Ishikawa (cell line): ENCODE measurements around the gene ESPL1.

Experiments used
- CREB1 ChIP-seq: IDR thresholded peaks from 2 replicates; pipeline ENCODE4 v1.6.1; 2012; ENCODE audit warnings: low read depth
- EGR1 ChIP-seq: IDR thresholded peaks from 2 replicates; pipeline ENCODE4 v1.6.1; 2012
- EP300 ChIP-seq: IDR thresholded peaks from 2 replicates; pipeline ENCODE4 v1.6.1; 2012; ENCODE audit warnings: borderline replicate concordance
- RAD21 ChIP-seq: IDR thresholded peaks from 2 replicates; pipeline ENCODE4 v1.6.1; 2012; ENCODE audit warnings: low read depth
- TAF1 ChIP-seq: IDR thresholded peaks from 2 replicates; pipeline ENCODE4 v1.6.1; 2012; ENCODE audit warnings: low read depth, mild to moderate bottlenecking
- TCF12 ChIP-seq: IDR thresholded peaks from 2 replicates; pipeline ENCODE4 v1.6.1; 2012; ENCODE audit warnings: low read depth
- TEAD4 ChIP-seq: IDR thresholded peaks from 2 replicates; pipeline ENCODE4 v1.6.1; 2012
- YY1 ChIP-seq: IDR thresholded peaks from 2 replicates; pipeline ENCODE4 v1.6.1; 2012; ENCODE audit warnings: low read depth
- TF ChIP-seq, protein P1 (sequence below): IDR thresholded peaks from 2 replicates; pipeline ENCODE4 v1.6.1; 2012
- TF ChIP-seq, protein P2 (sequence below): IDR thresholded peaks from 2 replicates; pipeline ENCODE4 v1.6.1; 2012

DNA sequence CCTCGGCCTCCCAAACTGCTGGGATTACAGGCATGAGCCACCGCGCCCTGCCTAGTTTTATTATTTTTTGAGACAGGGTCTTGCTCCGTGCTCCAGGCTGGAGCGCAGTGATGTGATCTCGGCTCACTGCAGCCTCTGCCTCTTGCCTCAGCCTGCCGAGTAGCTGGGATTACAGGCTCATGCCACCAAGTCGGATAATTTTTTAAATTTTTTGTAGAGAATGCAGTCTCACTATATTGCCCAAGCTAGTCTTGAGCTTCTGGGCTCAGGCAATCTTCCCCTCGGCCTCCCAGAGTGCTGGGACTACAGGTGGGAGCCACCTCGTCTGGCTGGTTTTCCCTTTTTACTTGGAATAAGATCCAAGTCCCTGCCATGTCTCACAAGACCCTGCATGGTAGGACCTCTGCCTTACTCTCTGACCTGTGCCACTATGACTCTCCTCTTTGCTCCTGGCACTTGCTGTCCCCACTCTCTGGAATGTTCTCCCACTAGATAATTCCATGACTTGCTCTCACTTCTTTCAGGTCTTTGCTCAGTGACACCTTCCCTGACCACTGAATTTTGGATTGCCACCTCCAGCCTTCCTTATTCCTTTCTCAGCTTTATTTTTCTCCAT lies 28.3 kb upstream of the ESPL1 start:
- TF ChIP-seq EGR1 (no peak), TCF12 (no peak), EP300 (no peak), TAF1 (no peak), RAD21 (no peak), TEAD4 (no peak), YY1 (no peak), CREB1 (no peak)
- TF ChIP-seq, protein P1, sequence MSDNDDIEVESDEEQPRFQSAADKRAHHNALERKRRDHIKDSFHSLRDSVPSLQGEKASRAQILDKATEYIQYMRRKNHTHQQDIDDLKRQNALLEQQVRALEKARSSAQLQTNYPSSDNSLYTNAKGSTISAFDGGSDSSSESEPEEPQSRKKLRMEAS = no peak
- TF ChIP-seq, protein P2, sequence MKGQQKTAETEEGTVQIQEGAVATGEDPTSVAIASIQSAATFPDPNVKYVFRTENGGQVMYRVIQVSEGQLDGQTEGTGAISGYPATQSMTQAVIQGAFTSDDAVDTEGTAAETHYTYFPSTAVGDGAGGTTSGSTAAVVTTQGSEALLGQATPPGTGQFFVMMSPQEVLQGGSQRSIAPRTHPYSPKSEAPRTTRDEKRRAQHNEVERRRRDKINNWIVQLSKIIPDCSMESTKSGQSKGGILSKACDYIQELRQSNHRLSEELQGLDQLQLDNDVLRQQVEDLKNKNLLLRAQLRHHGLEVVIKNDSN = no peak
